Common myeloid progenitor, CD34-positive (primary cell): ENCODE data around the gene PTH1R.

Source experiments
- CTCF ChIA-PET: fragments of 350-600 bp; sonication (Branson Sonifier 250); formaldehyde crosslinking; loops from one replicate; lab custom pipeline; 2021; ENCODE audit warnings: antibody characterized with exemption; lab: Charles Lee
- POLR2A ChIA-PET: fragments of 350-600 bp; sonication (Branson Sonifier 250); formaldehyde crosslinking; loops from one replicate; lab custom pipeline; 2021; ENCODE audit warnings: antibody characterized with exemption; lab: Charles Lee
- DNase-seq, 3 donors: peaks; one replicate each; pipeline versions ENCODE4 v3.0.0 to v3.0.0-alpha.2; 2013
- H3K27ac ChIP-seq, 2 experiments: 1 replicate in 1 of 2; 2 replicates in 1 of 2; pipeline ENCODE4 v1.7.0; 2013; ENCODE audit warnings: inconsistent platforms in 2 of 2, low read length in 2 of 2, mild to moderate bottlenecking in 2 of 2, low read depth in 1 of 2, moderate library complexity in 1 of 2; ENCODE audit not compliant: severe bottlenecking in 2 of 2, insufficient read depth in 1 of 2, poor library complexity in 1 of 2
- H3K27me3 ChIP-seq, 5 experiments: replicated peaks in 2 of 5; 1 replicate in 3 of 5; 2 replicates in 2 of 5; pipeline versions ENCODE4 v1.6.1 to v1.7.0; 2013; ENCODE audit warnings: low read length in 4 of 5, mild to moderate bottlenecking in 2 of 5, moderate library complexity in 2 of 5, inconsistent platforms in 1 of 5; ENCODE audit not compliant: insufficient read depth in 5 of 5, control insufficient read depth in 4 of 5
- H3K36me3 ChIP-seq, 4 experiments: 1 replicate in 2 of 4; 2 replicates in 2 of 4; pipeline versions ENCODE4 v1.6.1 to v1.7.0; 2013; ENCODE audit warnings: low read length in 3 of 4, control low read depth in 1 of 4, mild to moderate bottlenecking in 1 of 4; ENCODE audit not compliant: control insufficient read depth in 4 of 4, insufficient read depth in 4 of 4
- H3K4me1 ChIP-seq, 4 experiments: 1 replicate in 3 of 4; 2 replicates in 1 of 4; pipeline versions ENCODE4 v1.6.1 to v1.7.1; 2013; ENCODE audit warnings: low read length in 3 of 4, mild to moderate bottlenecking in 3 of 4, control low read depth in 1 of 4, inconsistent platforms in 1 of 4, moderate library complexity in 1 of 4; ENCODE audit not compliant: control insufficient read depth in 4 of 4, insufficient read depth in 4 of 4; ENCODE audit errors: control extremely low read depth in 1 of 4
- H3K4me3 ChIP-seq, 7 experiments: 1 replicate in 4 of 7; 2 replicates in 3 of 7; pipeline versions ENCODE4 v1.5.1 to v1.7.0; 2013; ENCODE audit warnings: mild to moderate bottlenecking in 7 of 7, low read length in 6 of 7, moderate library complexity in 6 of 7, inconsistent platforms in 2 of 7, low read depth in 2 of 7, control low read depth in 1 of 7; ENCODE audit not compliant: insufficient read depth in 4 of 7, control insufficient read depth in 1 of 7; ENCODE audit errors: extremely low read depth in 1 of 7
- H3K9me3 ChIP-seq, 5 experiments: 1 replicate in 4 of 5; 2 replicates in 1 of 5; pipeline versions ENCODE4 v1.6.1 to v1.7.1; 2013; ENCODE audit warnings: low read length in 4 of 5, mild to moderate bottlenecking in 2 of 5, inconsistent platforms in 1 of 5, low read depth in 1 of 5, moderate library complexity in 1 of 5; ENCODE audit not compliant: control insufficient read depth in 4 of 5, insufficient read depth in 2 of 5; ENCODE audit errors: control extremely low read depth in 1 of 5
- WGBS: methylation state at CpG from one replicate; pipeline ENCODE4 v1.1.5; 2013; ENCODE audit not compliant: insufficient coverage; 5-methylcytosine and 5-hydroxymethylcytosine counted together

Gene PTH1R

GRCh38 chr3:46849686-46850467, 27.6 kb upstream of the PTH1R start:
- Histone ChIP-seq H3K4me1 (peaks cover 0 to 18% (median 15%) of the 10 kb centered on the region in 4 experiments), H3K27me3 (peaks cover 0 to 2% (median 0%) of the 10 kb centered on the region in 5 experiments), H3K36me3 (no peaks in the 10 kb centered on the region), H3K27ac (no peak overlapping the region), H3K9me3 (no peaks in the 10 kb centered on the region), H3K4me3 (no peak overlapping the region)
- ChIA-PET CTCF (interaction anchor here (1.0 to 4.1 kb wide), 8 partner anchors 10 to 53 kb away, joined by 3 to 12 read pairs (median 3); no protein-coding TSS in a partner anchor), POLR2A (no interaction called here)
- DNase-seq = no peak
- WGBS = 97% methylated on average over 5 of the region's 7 CpGs

DNA sequence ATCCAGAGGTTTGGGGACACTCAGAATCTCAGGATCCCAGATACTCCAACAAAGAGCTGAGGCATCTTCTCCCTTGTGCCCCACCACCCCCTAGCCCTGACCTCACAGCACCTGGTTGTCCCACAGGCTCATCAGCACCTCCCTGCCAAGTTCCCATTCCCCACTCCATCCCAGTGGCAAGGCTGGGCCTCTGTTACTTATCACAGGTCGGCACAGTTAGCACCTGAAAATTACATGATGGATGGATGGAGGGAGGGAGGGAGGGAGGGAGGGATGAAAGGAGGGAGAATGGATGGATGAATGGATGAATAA, 27.1 kb upstream of the PTH1R start:
- WGBS = 100% methylated on average over 1 of the region's 1 CpG
- DNase-seq = no peak
- Histone ChIP-seq H3K36me3 (no peaks in the 10 kb centered on the region), H3K4me1 (peaks cover 0 to 12% (median 9%) of the 10 kb centered on the region in 4 experiments), H3K27me3 (peaks cover 0 to 2% (median 0%) of the 10 kb centered on the region in 5 experiments), H3K4me3 (no peak overlapping the region), H3K27ac (no peak overlapping the region), H3K9me3 (no peaks in the 10 kb centered on the region)
- CTCF ChIA-PET = interaction anchor here (1.0 to 4.1 kb wide), 7 partner anchors 10 to 53 kb away, joined by 3 to 12 read pairs (median 3); no protein-coding TSS in a partner anchor
- POLR2A ChIA-PET = no interaction called here

GRCh38 chr3:46851364-46852333, 25.9 kb upstream of the PTH1R start:
- Histone ChIP-seq H3K4me3 (no peak overlapping the region), H3K36me3 (no peaks in the 10 kb centered on the region), H3K27me3 (peaks cover 0 to 2% (median 0%) of the 10 kb centered on the region in 5 experiments), H3K9me3 (no peaks in the 10 kb centered on the region), H3K4me1 (peaks cover 0 to 1% (median under 1%) of the 10 kb centered on the region in 4 experiments), H3K27ac (no peak overlapping the region)
- no peak for DNase-seq
- 100% methylated on average over 7 of the region's 13 CpGs for whole genome bisulfite sequencing
- ChIA-PET CTCF (interaction anchor here (1.0 to 4.1 kb wide), 5 partner anchors 8 to 58 kb away, joined by 3 to 12 read pairs (median 5); no protein-coding TSS in a partner anchor), POLR2A (no interaction called here)

DNA sequence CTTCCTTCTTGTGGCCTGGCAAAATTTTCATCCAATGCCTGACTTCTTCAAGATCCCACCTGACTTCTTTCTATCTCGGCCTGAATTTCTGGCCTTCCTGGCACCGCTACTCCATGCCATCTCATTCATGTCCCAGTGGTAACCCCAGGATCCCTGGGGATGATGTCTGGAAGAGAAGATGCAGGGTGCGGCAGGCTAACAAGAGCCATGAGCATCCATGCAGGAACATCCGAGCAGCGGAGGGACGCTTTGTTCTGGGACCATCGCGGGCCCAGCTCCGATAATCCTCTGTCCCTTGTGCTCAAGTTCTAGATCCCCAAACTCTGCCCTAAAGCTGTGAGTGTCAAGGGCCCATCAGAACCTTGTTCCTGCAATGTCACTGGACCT, 25.2 kb upstream of the PTH1R start:
- Histone ChIP-seq H3K4me1 (no peaks in the 10 kb centered on the region), H3K9me3 (no peaks in the 10 kb centered on the region), H3K36me3 (no peaks in the 10 kb centered on the region), H3K4me3 (no peak overlapping the region), H3K27ac (no peak overlapping the region), H3K27me3 (peaks cover 0 to 2% (median 0%) of the 10 kb centered on the region in 5 experiments)
- ChIA-PET POLR2A (no interaction called here), CTCF (interaction anchor here (1.3 to 4.1 kb wide), 2 partner anchors 42 to 57 kb away, joined by 3 to 12 read pairs; no protein-coding TSS in a partner anchor)
- no peak for DNase-seq
- 96% methylated on average over 9 of the region's 9 CpGs for WGBS

- Histone ChIP-seq H3K27ac (no peak overlapping the region), H3K36me3 (no peaks in the 10 kb centered on the region), H3K9me3 (no peaks in the 10 kb centered on the region), H3K27me3 (peaks cover 0 to 2% (median 0%) of the 10 kb centered on the region in 5 experiments), H3K4me3 (no peak overlapping the region), H3K4me1 (no peaks in the 10 kb centered on the region)
- ChIA-PET CTCF (interaction anchor here (0.8 to 1.4 kb wide), 2 partner anchors 13 to 18 kb away, joined by 3 read pairs; no protein-coding TSS in a partner anchor), POLR2A (no interaction called here)
- WGBS = 93% methylated on average over 2 of the region's 2 CpGs
- DNase-seq = no peak
These were observed 24.6 kb upstream of the PTH1R start for GRCh38 chr3:46852839-46853355.

- ChIA-PET POLR2A (no interaction called here), CTCF (interaction anchor here (0.8 to 1.4 kb wide), 2 partner anchors 12 to 17 kb away, joined by 3 read pairs; no protein-coding TSS in a partner anchor)
- no peaks in the 10 kb centered on the region for H3K27me3 ChIP-seq
- WGBS = 94% methylated on average over 12 of the region's 15 CpGs
- H3K27ac ChIP-seq = no peak overlapping the region
- no peaks in the 10 kb centered on the region for H3K9me3 ChIP-seq
- no peaks in the 10 kb centered on the region for H3K4me1 ChIP-seq
- H3K4me3 ChIP-seq = no peak overlapping the region
- peak in 2 of 3 donors; percentile 35 to 61 for DNase-seq
- H3K36me3 ChIP-seq = no peaks in the 10 kb centered on the region
These were observed 23.8 kb upstream of the PTH1R start for GRCh38 chr3:46853441-46854415.
